AG10803 (cell line): Measurements from ENCODE around the gene RPP38.
A peak's percentile ranks its signal among the peaks of the same experiment; 100 is the strongest.

ENCODE experiments used
- DNase-seq: peaks from one replicate; pipeline ENCODE4 v3.0.0; 2010; ENCODE audit warnings: low read depth
- H3K4me3 ChIP-seq: 2 replicates; pipeline ENCODE4 v1.5.1; 2011; ENCODE audit warnings: mild to moderate bottlenecking, low read length, control low read depth
- CTCF ChIP-seq: conservative IDR thresholded peaks from 2 replicates; pipeline ENCODE4 v1.5.1; 2011; ENCODE audit warnings: mild to moderate bottlenecking, low read length, control low read depth, inconsistent platforms

RPP38 gene

DNA sequence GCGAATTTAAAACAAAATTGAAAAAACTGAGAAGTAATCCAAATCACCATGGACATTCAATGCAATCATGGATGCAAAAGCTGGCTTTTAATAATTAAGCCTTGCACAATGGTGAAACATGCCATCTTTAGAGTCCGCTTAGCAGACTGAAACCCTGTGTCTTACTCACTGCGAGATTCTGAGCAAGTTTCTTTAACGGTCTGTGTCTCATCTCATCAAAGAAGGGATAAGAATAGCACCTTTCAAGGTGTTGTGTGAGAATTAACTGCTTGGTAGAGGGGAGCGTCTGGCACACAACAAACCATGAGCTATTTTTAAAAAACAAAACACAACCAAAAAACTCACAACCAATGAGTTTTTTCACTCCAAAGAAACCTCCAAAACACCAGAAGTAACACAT is 30.0 kb upstream of the RPP38 start:
- H3K4me3 ChIP-seq = no peak overlapping the region
- no peak for TF ChIP-seq CTCF
- DNase-seq = no peak

- no peak for TF ChIP-seq CTCF
- H3K4me3 ChIP-seq = no peak overlapping the region
- DNase-seq = peak; percentile 46
Observed at GRCh38 chr10:15068802-15069201, 28.4 kb upstream of the RPP38 start.

- TF ChIP-seq CTCF = no peak
- DNase-seq = no peak
Observed at GRCh38 chr10:15069230-15069629, 27.9 kb upstream of the RPP38 start.

DNA sequence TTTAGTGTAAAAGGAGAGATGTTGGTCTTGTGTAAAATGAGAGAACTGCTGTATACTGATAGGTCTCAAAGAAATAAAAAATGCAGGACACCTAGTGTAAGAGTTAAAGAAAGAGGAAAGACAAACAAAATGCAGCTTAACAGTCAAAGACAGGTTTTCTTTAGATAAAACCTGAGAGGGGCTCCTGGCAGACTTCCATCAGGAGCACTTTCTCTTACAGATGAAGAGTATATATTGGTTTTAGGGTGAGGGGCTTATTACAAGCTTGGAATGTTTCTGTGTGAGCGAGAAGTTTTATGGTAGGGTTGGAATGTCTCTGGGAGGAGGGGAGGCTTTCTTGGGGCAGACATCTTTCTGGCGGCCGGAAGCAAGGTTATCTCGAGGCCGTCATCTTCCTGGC is 24.8 kb upstream of the RPP38 start:
- no peak for TF ChIP-seq CTCF
- no peak overlapping the region for H3K4me3 ChIP-seq
- DNase-seq = no peak

More at GRCh38 chr10:15069230-15069629, 27.9 kb upstream of the RPP38 start:
- no peak overlapping the region for H3K4me3 ChIP-seq

DNA sequence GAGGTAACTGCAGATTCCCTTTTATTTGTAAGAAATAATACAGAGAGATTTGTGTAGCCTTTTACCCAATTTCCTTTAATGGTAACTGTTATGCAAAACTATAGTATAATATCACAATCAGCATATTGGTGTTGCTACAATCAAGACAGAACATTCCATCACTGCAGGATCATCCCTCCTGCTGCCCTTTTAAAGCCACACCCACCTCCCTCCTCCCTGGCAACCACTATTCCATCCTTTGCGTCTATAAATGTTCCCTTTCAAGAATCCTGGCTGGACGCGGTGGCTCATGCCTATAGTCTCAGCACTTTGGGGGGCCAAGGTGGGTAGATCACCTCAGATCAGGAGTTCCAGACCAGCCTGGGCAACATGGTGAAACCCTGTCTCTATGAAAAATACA is 21.7 kb upstream of the RPP38 start:
- no peak for DNase-seq
- H3K4me3 ChIP-seq = no peak overlapping the region
- no peak for TF ChIP-seq CTCF

GRCh38 chr10:15083674-15084501 is 13.3 kb upstream of the RPP38 start:
- peak overlapping the region; percentile 60 for H3K4me3 ChIP-seq
- no peak for DNase-seq
- peak; percentile 31 for TF ChIP-seq CTCF

DNA sequence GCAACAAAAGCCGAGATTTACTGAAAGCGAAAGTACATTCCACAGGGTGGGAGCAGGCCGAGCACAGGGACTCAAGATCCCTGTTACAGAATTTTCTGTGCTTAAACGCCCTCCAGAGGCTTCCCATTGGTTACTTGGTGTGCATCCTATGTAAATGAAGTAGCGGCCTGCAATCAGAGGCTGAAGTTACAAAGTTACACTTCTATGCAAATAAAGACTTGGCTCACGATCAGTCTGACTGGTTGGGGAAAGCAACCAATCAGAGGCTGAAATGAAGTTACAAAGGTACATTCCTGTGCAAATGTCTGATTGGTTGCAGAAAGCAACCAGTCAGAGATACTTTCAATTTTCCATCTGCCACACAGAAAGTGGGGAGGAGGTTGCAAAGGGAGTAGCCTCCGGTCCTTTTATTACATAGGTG is 12.6 kb upstream of the RPP38 start:
- DNase-seq = peak; percentile 92
- TF ChIP-seq CTCF = 0 out of 2 replicates have a peak, but pooled peaks have one; percentile 0
- H3K4me3 ChIP-seq = peak overlapping the region; percentile 60
